ENCODE data around the gene CDK2. TPM values are rescaled to one million over a fixed set of nuclear protein-coding genes. Genes with fewer than 3 reads are reported as not detected.

CDK2 gene
- total RNA-seq (2011; cell fraction: chromatin; rRNA removed; ENCODE audit: low replicate concordance) = 59.4 and 105 TPM in 2 replicates
- 83.6 and 91.2 TPM in 2 replicates for total RNA-seq (2011; cell fraction: nucleolus; rRNA removed)
- total RNA-seq (2011; cell fraction: nucleoplasm; rRNA removed) = 82.4 and 85.6 TPM in 2 replicates
- total RNA-seq (2014; rRNA removed) = 83.6 and 101 TPM in 2 replicates
- 96.5 and 116 TPM in 2 replicates for total RNA-seq (2014; rRNA removed; fragmentation: Illumina TruSeq; extraction: Trizol)
- 106 and 111 TPM in 2 replicates for total RNA-seq (2015; rRNA removed; fragmentation: Illumina TruSeq; extraction: Trizol)
- total RNA-seq (2021) = 110 and 133 TPM in 2 replicates
- 200 and 213 TPM in 2 replicates for polyA plus RNA-seq (2011; rRNA removed)
- 130 and 203 TPM in 2 replicates for polyA plus RNA-seq (2011; cell fraction: cytosol; rRNA removed)
- 271 and 421 TPM in 2 replicates for polyA plus RNA-seq (2011; cell fraction: nucleus; rRNA removed)
- polyA plus RNA-seq (2012) = 106 and 139 TPM in 2 replicates
- 129 and 166 TPM in 2 replicates for polyA plus RNA-seq (2014; fragmentation: Illumina TruSeq; extraction: Trizol)
- polyA plus RNA-seq (2014; fragmentation: Nextera tagmentation; extraction: Ambion mirVana) = 10 to 100 TPM; 17.4 to 26.4 TPM
- 109 and 114 TPM in 2 replicates for polyA plus RNA-seq (2014; rRNA removed)
- 58.7 and 86.0 TPM in 2 replicates for polyA minus RNA-seq (2011; rRNA and poly(A)+ RNA removed)
- polyA minus RNA-seq (2011; cell fraction: cytosol; rRNA and poly(A)+ RNA removed) = 48.2 and 82.6 TPM in 2 replicates
- polyA minus RNA-seq (2011; cell fraction: nucleus; rRNA and poly(A)+ RNA removed) = 31.2 and 44.9 TPM in 2 replicates
- Bru-seq, nascent RNA = percentile 94 among the genes with signal in this experiment
- percentile 90 among the genes with signal in this experiment for BruChase-seq, experiment 1, labeled RNA remaining after a 2-hour chase
- percentile 94 among the genes with signal in this experiment for BruChase-seq, experiment 2, labeled RNA remaining after a 6-hour chase
- long read RNA-seq, experiment 1, transcript CDK2-205 (2 exons, 445 nt) = minor isoform, 7 of 354 reads
- long read RNA-seq, experiment 1, transcript CDK2-208 (6 exons, 2,598 nt) = minor isoform, 5 of 354 reads
- long read RNA-seq, experiment 1, transcript CDK2-201 (7 exons, 2,296 nt) = major isoform, 229 of 354 reads
- long read RNA-seq, experiment 1, transcript CDK2-202 (6 exons, 1,260 nt) = minor isoform, 12 of 354 reads
- long read RNA-seq, experiment 1, partial matches to known transcripts = 61 of 354 reads
- long read RNA-seq, experiment 1, other reads (novel, unspliced or antisense) = 37 of 354 reads
- long read RNA-seq, experiment 2, transcript CDK2-201 (7 exons, 2,296 nt) = major isoform, 32 of 62 reads
- long read RNA-seq, experiment 2, partial matches to known transcripts = 1 of 62 reads
- long read RNA-seq, experiment 2, other reads (novel, unspliced or antisense) = 24 of 62 reads
- long read RNA-seq, experiment 3, transcript CDK2-201 (7 exons, 2,296 nt) = major isoform, 82 of 89 reads
- long read RNA-seq, experiment 3, partial matches to known transcripts = 0 of 89 reads
- long read RNA-seq, experiment 3, other reads (novel, unspliced or antisense) = 5 of 89 reads

DNA sequence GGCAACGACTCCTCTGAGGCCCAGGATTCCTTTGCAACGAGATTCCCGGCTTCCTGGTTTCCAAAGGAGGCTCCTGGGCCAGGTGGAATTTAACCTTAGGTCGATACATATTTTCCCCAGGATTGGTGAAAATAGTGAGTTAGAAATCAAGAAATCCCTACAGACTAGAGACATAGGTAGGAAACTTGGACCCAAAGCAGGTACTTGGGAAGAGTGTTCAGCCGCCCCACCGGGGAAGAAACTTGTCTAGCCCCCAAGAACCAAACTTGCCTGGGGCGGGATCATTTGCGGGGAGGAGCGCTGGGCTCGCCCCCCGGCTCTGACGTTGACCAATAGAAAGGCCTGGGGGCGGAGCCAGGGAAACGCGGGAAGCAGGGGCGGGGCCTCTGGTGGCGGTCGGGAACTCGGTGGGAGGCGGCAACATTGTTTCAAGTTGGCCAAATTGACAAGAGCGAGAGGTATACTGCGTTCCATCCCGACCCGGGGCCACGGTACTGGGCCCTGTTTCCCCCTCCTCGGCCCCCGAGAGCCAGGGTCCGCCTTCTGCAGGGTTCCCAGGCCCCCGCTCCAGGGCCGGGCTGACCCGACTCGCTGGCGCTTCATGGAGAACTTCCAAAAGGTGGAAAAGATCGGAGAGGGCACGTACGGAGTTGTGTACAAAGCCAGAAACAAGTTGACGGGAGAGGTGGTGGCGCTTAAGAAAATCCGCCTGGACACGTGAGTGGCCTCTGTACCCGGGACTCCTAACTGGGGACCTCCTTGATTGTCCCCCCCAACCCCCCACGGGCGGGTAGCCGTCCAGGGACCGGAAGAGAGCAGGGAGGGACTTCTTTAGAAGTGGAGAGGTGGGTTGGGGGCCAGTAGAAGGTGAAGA lies at the start of gene CDK2:
Gene CDK2 (plus strand): TSS at position 423 of the 874 bp plus-strand sequence. CDS start 179 bp downstream, at position 602.
- BruUV-seq (replicated peaks) = TSS peak; percentile 75
- DNase-seq (ENCODE audit: extremely low read depth in 1 of 4, low spot score in 3 of 4) = peak; percentile 95 to 98 (median 98)
- peak within 1 kb of the TSS; percentile 82 to 97 for H3K9ac ChIP-seq (ENCODE audit: insufficient read depth in 1 of 2, low read depth in 2 of 2, low read length in 2 of 2)
- CTCF ChIA-PET (ENCODE audit: low intra/inter-chr PET ratio) = no interaction called here
- H2AFZ ChIP-seq (ENCODE audit: low read depth, low read length) = peak within 1 kb of the TSS; percentile 87
- H4K20me1 ChIP-seq (replicated peaks; ENCODE audit: control insufficient read depth, insufficient read depth, low read length) = no peaks in the 10 kb centered on the region
- H3K9me3 ChIP-seq (replicated peaks; ENCODE audit: control insufficient read depth, insufficient read depth, low read depth, low read length) = no peaks in the 10 kb centered on the region
- POLR2A ChIA-PET = no interaction called here
- peak; percentile 94 for FAIRE-seq
- peaks cover 7 to 14% of the 10 kb centered on the region in 2 experiments for H3K4me1 ChIP-seq (replicated peaks in 1 of 2; ENCODE audit: control insufficient read depth in 2 of 2, insufficient read depth in 2 of 2, low read length in 2 of 2)
- peak; percentile 97 for ATAC-seq
- no peaks in the 10 kb centered on the region for H3K9me1 ChIP-seq (ENCODE audit: control insufficient read depth, insufficient read depth, low read length)
- H3K4me2 ChIP-seq (ENCODE audit: insufficient read depth, low read length) = peak within 1 kb of the TSS; percentile 80
- peaks cover 23% of the 10 kb centered on the region for H3K79me2 ChIP-seq (ENCODE audit: control insufficient read depth, insufficient read depth, low read length)
- peak within 1 kb of the TSS; percentile 77 for H3K27ac ChIP-seq (ENCODE audit: extremely low read depth, low read depth, low read length)
- in situ Hi-C loops (cut with MboI) (no loop called here), intact Hi-C loops (cut with micrococcal nuclease) (no loop called here)
- H3K36me3 ChIP-seq (ENCODE audit: control insufficient read depth, insufficient read depth, low read length) = peaks cover 38% of the 10 kb centered on the region
- peak within 1 kb of the TSS; percentile 73 for H3K4me3 ChIP-seq
- H3K27me3 ChIP-seq (ENCODE audit: control insufficient read depth in 2 of 2, insufficient read depth in 2 of 2, low read length in 2 of 2) = no peaks in the 10 kb centered on the region
- under 1% methylated on average over 44 of the region's 45 CpGs for WGBS (ENCODE audit: insufficient coverage, low coverage, missing lambda C conversion rate)
- TF ChIP-seq, protein P1, sequence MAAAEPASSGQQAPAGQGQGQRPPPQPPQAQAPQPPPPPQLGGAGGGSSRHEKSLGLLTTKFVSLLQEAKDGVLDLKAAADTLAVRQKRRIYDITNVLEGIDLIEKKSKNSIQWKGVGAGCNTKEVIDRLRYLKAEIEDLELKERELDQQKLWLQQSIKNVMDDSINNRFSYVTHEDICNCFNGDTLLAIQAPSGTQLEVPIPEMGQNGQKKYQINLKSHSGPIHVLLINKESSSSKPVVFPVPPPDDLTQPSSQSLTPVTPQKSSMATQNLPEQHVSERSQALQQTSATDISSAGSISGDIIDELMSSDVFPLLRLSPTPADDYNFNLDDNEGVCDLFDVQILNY (CRISPR knock-in tag; IDR thresholded peaks at IDR 0.05) = no peak
- TF ChIP-seq SMAD3 (CRISPR knock-in tag; conservative IDR thresholded peaks at IDR 0.05) = no peak
- TF ChIP-seq ZNF436 (CRISPR knock-in tag; IDR thresholded peaks at IDR 0.05) = no peak
- peak; percentile 54 for TF ChIP-seq GABPA (tag; conservative IDR thresholded peaks at IDR 0.05; ENCODE audit: low read depth)
- TF ChIP-seq, protein P2, sequence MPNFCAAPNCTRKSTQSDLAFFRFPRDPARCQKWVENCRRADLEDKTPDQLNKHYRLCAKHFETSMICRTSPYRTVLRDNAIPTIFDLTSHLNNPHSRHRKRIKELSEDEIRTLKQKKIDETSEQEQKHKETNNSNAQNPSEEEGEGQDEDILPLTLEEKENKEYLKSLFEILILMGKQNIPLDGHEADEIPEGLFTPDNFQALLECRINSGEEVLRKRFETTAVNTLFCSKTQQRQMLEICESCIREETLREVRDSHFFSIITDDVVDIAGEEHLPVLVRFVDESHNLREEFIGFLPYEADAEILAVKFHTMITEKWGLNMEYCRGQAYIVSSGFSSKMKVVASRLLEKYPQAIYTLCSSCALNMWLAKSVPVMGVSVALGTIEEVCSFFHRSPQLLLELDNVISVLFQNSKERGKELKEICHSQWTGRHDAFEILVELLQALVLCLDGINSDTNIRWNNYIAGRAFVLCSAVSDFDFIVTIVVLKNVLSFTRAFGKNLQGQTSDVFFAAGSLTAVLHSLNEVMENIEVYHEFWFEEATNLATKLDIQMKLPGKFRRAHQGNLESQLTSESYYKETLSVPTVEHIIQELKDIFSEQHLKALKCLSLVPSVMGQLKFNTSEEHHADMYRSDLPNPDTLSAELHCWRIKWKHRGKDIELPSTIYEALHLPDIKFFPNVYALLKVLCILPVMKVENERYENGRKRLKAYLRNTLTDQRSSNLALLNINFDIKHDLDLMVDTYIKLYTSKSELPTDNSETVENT (CRISPR knock-in tag; IDR thresholded peaks at IDR 0.05) = 0 out of 2 replicates have a peak, but pooled peaks have one; percentile 38
- TF ChIP-seq KHSRP (IDR thresholded peaks at IDR 0.05) = no peak
- TF ChIP-seq TARDBP (IDR thresholded peaks at IDR 0.05) = no peak
- 0 out of 2 replicates have a peak, but pooled peaks have one; percentile 33 for TF ChIP-seq NFRKB (IDR thresholded peaks at IDR 0.05; ENCODE audit: low read depth)
- TF ChIP-seq, protein P3, sequence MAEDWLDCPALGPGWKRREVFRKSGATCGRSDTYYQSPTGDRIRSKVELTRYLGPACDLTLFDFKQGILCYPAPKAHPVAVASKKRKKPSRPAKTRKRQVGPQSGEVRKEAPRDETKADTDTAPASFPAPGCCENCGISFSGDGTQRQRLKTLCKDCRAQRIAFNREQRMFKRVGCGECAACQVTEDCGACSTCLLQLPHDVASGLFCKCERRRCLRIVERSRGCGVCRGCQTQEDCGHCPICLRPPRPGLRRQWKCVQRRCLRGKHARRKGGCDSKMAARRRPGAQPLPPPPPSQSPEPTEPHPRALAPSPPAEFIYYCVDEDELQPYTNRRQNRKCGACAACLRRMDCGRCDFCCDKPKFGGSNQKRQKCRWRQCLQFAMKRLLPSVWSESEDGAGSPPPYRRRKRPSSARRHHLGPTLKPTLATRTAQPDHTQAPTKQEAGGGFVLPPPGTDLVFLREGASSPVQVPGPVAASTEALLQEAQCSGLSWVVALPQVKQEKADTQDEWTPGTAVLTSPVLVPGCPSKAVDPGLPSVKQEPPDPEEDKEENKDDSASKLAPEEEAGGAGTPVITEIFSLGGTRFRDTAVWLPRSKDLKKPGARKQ (CRISPR knock-in tag; IDR thresholded peaks at IDR 0.05) = no peak
- no peak for TF ChIP-seq ZNF124 (CRISPR knock-in tag; IDR thresholded peaks at IDR 0.05)
- no peak for TF ChIP-seq ZFPM2 (CRISPR knock-in tag; IDR thresholded peaks at IDR 0.05)
